ENCODE measurements around the gene KRTAP29-1. TPM values are rescaled to one million over a fixed set of nuclear protein-coding genes. Genes with fewer than 3 reads are reported as not detected.
"Not testable (repeated sequence)": the region's sequence is repeated elsewhere in the genome, so short reads cannot be mapped to it uniquely, and the experiment has no call there.

Gene KRTAP29-1
- total RNA-seq, 1 donor from 2014 or later: not detected

- no peak overlapping the region for H3K4me3 ChIP-seq (ENCODE audit: low read depth, low read length)
- H3K27me3 ChIP-seq (ENCODE audit: control insufficient read depth, insufficient read depth, low read length): no peaks in the 10 kb centered on the region
- TF ChIP-seq, protein P1, sequence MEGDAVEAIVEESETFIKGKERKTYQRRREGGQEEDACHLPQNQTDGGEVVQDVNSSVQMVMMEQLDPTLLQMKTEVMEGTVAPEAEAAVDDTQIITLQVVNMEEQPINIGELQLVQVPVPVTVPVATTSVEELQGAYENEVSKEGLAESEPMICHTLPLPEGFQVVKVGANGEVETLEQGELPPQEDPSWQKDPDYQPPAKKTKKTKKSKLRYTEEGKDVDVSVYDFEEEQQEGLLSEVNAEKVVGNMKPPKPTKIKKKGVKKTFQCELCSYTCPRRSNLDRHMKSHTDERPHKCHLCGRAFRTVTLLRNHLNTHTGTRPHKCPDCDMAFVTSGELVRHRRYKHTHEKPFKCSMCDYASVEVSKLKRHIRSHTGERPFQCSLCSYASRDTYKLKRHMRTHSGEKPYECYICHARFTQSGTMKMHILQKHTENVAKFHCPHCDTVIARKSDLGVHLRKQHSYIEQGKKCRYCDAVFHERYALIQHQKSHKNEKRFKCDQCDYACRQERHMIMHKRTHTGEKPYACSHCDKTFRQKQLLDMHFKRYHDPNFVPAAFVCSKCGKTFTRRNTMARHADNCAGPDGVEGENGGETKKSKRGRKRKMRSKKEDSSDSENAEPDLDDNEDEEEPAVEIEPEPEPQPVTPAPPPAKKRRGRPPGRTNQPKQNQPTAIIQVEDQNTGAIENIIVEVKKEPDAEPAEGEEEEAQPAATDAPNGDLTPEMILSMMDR (IDR thresholded peaks at IDR 0.05; ENCODE audit: insufficient read depth, low read length, poor library complexity, severe bottlenecking): no peak
- H3K36me3 ChIP-seq (ENCODE audit: control insufficient read depth, insufficient read depth, low read length): no peaks in the 10 kb centered on the region
- DNase-seq (ENCODE audit: low read depth): peak; percentile 19
Observed at GRCh38 chr17:41278176-41278955, 24.3 kb downstream of the KRTAP29-1 start.

GRCh38 chr17:41275648-41276190 lies 26.9 kb downstream of the KRTAP29-1 start, which contains the start of gene KRTAP9-7:
Gene KRTAP9-7, plus strand, starts transcription at chr17:41275698. Its CDS starts 0 bp downstream, at chr17:41275698.
- not testable (repeated sequence) for H3K36me3 ChIP-seq (ENCODE audit: control insufficient read depth, insufficient read depth, low read length); H3K4me3 ChIP-seq (ENCODE audit: low read depth, low read length); H3K27me3 ChIP-seq (ENCODE audit: control insufficient read depth, insufficient read depth, low read length); DNase-seq (ENCODE audit: low read depth)

DNA sequence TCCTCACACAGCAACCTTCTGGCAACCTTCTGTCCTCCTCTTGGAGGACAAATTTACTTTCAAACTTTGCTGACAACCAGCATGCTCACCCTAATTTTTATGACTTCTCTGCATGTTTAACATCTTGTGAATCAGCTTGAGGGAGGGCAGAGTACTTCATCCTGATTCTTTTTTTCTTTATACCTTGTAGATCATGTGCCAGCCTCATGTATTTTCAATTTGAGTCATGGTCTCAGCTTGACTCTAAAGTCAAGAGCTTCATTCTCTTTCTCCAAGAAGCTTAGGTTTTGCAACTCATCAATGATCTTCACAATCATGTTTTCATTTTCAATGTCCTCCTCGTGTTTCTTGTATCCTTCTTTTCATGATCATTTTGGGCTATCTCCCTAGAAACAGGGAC lies 30.8 kb downstream of the KRTAP29-1 start:
- Histone ChIP-seq H3K4me3 (ENCODE audit: low read depth, low read length) (no peak overlapping the region), H3K36me3 (ENCODE audit: control insufficient read depth, insufficient read depth, low read length) (no peaks in the 10 kb centered on the region), H3K27me3 (ENCODE audit: control insufficient read depth, insufficient read depth, low read length) (no peaks in the 10 kb centered on the region)
- TF ChIP-seq, protein P1 (IDR thresholded peaks at IDR 0.05; ENCODE audit: insufficient read depth, low read length, poor library complexity, severe bottlenecking): no peak
- DNase-seq (ENCODE audit: low read depth): no peak

DNA sequence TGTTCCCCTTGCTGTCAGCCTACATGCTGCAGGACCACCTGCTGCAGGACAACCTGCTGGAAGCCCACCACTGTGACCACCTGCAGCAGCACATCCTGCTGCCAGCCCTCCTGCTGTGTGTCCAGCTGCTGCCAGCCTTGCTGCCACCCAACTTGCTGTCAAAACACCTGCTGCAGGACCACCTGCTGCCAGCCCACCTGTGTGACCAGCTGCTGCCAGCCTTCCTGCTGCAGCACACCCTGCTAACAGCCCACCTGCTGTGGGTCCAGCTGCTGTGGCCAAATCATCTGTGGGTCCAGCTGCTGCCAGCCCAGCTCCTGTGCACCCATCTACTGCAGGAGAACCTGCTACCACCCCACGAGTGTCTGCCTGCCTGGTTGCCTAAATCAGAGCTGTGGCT lies 31.3 kb downstream of the KRTAP29-1 start:
- H3K4me3 ChIP-seq (ENCODE audit: low read depth, low read length); H3K36me3 ChIP-seq (ENCODE audit: control insufficient read depth, insufficient read depth, low read length); DNase-seq (ENCODE audit: low read depth); H3K27me3 ChIP-seq (ENCODE audit: control insufficient read depth, insufficient read depth, low read length): not testable (repeated sequence)

DNA sequence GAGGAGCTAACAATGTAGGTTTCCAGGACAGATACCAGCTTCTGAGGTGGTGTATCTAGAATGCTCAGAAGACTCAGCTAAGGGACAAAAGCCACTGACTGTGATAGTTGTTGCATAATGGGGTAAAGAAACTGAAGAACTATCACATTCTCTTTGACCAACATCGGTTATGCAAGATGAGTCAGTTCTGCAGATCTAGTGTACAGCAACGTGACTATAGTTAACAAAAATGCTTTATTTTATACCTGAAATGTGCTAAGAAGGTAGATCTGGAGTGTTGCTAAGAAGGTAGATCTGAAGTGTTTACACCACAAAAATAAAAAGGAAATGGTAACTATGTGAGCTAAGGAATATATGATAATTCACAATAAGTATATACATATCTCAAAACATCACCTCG lies 34.9 kb downstream of the KRTAP29-1 start:
- Histone ChIP-seq H3K36me3 (ENCODE audit: control insufficient read depth, insufficient read depth, low read length) (no peaks in the 10 kb centered on the region), H3K4me3 (ENCODE audit: low read depth, low read length) (no peak overlapping the region), H3K27me3 (ENCODE audit: control insufficient read depth, insufficient read depth, low read length) (no peaks in the 10 kb centered on the region)
- TF ChIP-seq, protein P1 (IDR thresholded peaks at IDR 0.05; ENCODE audit: insufficient read depth, low read length, poor library complexity, severe bottlenecking): no peak
- no peak for DNase-seq (ENCODE audit: low read depth)

- TF ChIP-seq, protein P1 (IDR thresholded peaks at IDR 0.05; ENCODE audit: insufficient read depth, low read length, poor library complexity, severe bottlenecking): no peak
- no peaks in the 10 kb centered on the region for H3K27me3 ChIP-seq (ENCODE audit: control insufficient read depth, insufficient read depth, low read length)
- H3K4me3 ChIP-seq (ENCODE audit: low read depth, low read length): no peak within 1 kb of the TSS
- no peak for DNase-seq (ENCODE audit: low read depth)
- no peaks in the 10 kb centered on the region for H3K36me3 ChIP-seq (ENCODE audit: control insufficient read depth, insufficient read depth, low read length)
Observed at GRCh38 chr17:41265078-41265477, 37.6 kb downstream of the KRTAP29-1 start, which contains the start of gene KRTAP9-6. Gene KRTAP9-6, plus strand, starts transcription at chr17:41265378. Its CDS starts 0 bp downstream, at chr17:41265378.
